RPMI8226 (cell line): Measurements from ENCODE around the gene PLD1.
"Not testable (repeated sequence)": the region's sequence is repeated elsewhere in the genome, so short reads cannot be mapped to it uniquely, and the experiment has no call there.

ENCODE experiments used
- DNase-seq: peaks from one replicate; pipeline ENCODE4 v3.0.0-alpha.2; 2015

Gene PLD1, protein sequence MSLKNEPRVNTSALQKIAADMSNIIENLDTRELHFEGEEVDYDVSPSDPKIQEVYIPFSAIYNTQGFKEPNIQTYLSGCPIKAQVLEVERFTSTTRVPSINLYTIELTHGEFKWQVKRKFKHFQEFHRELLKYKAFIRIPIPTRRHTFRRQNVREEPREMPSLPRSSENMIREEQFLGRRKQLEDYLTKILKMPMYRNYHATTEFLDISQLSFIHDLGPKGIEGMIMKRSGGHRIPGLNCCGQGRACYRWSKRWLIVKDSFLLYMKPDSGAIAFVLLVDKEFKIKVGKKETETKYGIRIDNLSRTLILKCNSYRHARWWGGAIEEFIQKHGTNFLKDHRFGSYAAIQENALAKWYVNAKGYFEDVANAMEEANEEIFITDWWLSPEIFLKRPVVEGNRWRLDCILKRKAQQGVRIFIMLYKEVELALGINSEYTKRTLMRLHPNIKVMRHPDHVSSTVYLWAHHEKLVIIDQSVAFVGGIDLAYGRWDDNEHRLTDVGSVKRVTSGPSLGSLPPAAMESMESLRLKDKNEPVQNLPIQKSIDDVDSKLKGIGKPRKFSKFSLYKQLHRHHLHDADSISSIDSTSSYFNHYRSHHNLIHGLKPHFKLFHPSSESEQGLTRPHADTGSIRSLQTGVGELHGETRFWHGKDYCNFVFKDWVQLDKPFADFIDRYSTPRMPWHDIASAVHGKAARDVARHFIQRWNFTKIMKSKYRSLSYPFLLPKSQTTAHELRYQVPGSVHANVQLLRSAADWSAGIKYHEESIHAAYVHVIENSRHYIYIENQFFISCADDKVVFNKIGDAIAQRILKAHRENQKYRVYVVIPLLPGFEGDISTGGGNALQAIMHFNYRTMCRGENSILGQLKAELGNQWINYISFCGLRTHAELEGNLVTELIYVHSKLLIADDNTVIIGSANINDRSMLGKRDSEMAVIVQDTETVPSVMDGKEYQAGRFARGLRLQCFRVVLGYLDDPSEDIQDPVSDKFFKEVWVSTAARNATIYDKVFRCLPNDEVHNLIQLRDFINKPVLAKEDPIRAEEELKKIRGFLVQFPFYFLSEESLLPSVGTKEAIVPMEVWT

GRCh38 chr3:171809861-171810628 is at the start of gene PLD1:
Gene PLD1, minus strand, starts transcription at chr3:171810483. Its CDS starts 72,432 bp downstream, at chr3:171738051.
- DNase-seq: peak; percentile 48

- not testable (repeated sequence) for DNase-seq
Observed at GRCh38 chr3:171858770-171859169, 48.5 kb upstream of the PLD1 start.

GRCh38 chr3:171854649-171855305 is 44.5 kb upstream of the PLD1 start:
- DNase-seq: no peak

GRCh38 chr3:171851660-171852058 is 41.4 kb upstream of the PLD1 start:
- DNase-seq: no peak

DNA sequence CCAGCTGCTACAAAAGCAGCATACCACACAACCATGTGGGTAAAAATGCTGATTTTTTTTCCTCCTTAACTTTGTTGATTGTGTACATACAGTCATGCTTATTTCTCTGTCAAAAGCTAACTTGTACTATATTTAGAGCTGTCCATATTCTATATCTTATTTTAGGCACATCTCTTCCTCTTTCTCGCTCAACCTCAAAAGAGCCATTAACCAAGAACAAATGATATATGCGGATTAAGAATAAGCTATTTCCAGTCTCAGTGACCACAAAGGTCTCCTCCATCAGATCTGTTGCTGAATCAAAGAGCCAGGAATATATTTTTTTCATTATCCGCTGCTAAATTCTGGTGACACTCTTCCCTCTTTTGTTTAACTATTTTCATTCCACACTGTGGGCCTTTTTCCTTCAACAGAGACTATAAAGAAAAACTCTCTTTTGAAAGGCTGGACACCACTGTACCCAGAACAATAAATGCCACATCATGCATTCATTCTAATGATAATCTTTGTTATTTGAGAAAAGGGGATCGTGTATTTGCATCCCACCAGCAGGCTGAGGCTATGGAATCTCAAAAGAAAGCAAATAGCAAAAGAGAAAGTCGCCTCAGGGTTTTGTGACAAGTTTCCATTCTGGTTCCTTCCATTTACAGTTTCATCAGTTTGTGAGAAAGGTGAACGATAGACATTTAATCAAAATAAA is 40.8 kb upstream of the PLD1 start:
- DNase-seq: no peak

GRCh38 chr3:171850320-171850959 is 40.2 kb upstream of the PLD1 start:
- no peak for DNase-seq

DNA sequence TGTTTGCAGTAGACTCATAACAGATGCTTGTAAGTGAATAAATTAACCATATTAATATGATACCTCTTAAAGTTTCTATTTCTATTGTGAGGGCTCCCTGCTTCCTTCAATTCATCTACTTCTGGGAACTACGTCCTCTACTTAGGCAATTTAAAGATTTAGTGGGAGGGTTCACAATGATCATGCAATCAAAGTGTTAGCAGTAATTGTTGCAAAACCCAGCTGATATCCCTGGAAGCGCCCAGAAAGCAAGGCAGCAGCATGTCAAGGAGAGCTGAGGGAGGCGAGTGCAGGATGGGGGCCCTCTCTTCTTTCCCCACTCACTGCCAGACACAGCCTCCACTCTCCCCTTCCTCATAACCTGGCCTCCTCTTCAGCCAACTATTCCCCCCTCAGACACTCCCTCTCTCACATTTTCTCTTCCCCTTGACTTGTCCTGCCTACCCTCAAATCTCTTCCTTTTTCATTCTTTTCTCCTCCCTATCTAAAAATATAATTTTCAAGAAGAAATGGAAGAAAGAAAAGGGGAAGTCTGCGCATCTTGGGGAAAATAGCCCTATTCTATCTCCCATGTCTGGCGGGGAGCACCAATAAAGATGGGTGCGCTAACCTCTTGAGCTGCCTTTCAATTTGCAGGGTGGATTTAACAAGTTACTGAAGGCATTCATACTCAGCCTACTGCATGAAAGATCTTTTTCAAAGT is 39.5 kb upstream of the PLD1 start:
- no peak for DNase-seq

- no peak for DNase-seq
Observed at GRCh38 chr3:171847595-171848259, 37.4 kb upstream of the PLD1 start.

DNA sequence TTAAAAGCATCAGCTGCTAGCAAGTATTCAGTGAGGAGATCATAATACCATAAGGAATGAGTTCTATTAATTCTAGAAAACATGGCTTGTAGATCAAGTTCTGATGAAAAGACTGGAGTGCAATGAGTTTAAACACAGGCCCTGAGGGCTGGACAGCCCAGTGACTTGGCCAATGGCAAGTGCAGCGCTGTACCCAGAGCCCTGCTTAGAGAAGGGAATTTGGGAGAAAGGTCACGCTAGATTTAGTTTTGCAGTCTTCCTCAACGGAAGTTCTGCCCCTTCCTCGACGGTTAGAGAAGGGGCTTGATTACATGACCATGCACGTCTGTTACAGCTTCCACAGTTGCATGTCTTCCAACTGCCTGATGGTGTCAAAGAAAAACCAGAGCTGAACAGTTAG is 36.9 kb upstream of the PLD1 start:
- no peak for DNase-seq

DNA sequence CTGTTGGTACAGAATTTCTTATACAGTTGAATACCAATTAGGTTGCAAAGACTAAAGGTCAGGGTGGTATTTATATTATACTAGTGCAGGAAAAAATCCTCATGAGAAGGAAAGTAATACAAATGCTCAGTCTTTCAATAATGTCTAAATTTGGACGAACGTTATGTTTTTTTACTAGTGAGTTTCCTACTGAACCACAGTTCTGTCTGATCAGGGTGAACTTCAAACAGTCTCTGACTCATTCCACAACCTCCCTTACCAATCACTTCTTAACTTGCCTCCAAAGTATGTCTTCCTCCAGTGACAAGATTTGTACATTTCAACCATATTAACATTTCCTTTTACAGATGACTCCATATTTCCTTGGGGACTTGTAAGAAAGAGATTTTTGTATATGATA is 36.3 kb upstream of the PLD1 start:
- DNase-seq: no peak

GRCh38 chr3:171845481-171846284 is 35.4 kb upstream of the PLD1 start:
- no peak for DNase-seq

- no peak for DNase-seq
Observed at GRCh38 chr3:171844873-171845272, 34.6 kb upstream of the PLD1 start.

DNA sequence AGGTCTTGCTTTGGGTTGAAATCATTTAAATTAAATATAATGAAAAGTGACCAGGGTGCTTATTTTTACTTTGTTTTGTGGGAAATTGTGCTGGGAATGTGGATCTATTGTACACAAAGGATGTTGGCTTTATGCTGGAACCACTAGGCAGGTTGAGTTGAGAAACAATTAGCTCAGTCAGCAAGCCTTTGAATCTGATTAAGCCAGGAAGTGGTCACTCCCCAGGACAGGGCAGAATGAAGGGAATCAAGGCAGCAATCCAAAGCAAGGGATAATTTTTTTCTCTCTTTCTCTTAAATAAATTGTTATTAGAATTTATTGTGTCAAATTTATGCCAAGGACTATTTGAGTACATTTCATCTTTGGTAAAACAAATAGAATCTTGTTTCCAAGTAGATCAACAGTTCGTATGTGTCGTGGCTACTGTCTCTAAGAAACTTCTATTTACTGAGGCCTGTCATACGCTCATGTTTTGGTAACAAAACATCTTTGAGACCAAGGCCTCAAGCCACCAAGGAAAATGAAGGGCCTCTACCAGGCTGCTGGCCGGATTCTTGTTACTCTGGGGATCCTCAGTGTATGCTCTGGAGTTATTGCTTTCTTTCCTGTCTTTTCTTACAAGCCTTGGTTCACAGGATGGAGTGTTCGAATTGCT is 32.7 kb upstream of the PLD1 start, which contains the start of gene TMEM212:
TSS of gene TMEM212 (plus strand) at position 486 of the 655 bp plus-strand sequence. CDS start at position 521, 35 bp downstream.
- no peak for DNase-seq

- DNase-seq: no peak
Observed at GRCh38 chr3:171841620-171842000, 31.3 kb upstream of the PLD1 start.

- DNase-seq: no peak
Observed at GRCh38 chr3:171840811-171841619, 30.7 kb upstream of the PLD1 start.

GRCh38 chr3:171840445-171840810 is 30.1 kb upstream of the PLD1 start:
- DNase-seq: no peak

DNA sequence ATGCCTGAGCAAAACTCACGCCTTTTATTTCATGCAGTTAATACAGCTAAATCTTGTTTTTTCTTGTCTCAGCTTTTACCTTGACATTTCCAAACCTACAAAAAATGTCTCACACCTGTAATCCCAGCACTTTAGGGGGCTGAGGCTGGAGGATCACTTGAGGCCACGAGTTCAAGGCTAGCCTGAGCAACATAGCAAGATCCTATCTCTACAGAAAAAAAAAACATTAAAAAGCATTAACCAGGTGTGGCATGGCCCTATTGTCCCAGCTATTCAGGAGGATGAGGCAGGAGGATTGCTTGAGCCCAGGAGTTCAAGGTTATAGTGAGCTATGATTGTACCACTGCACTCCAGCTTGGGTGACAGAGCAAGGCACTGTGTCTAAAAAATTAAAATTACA is 29.0 kb upstream of the PLD1 start:
- DNase-seq: no peak
